ENCODE results near the gene PRDM16.

- TF ChIP-seq POLR2A (IDR thresholded peaks at IDR 0.05; ENCODE audit: low read length) = no peak
- no peak for TF ChIP-seq GATA1 (IDR thresholded peaks at IDR 0.05; ENCODE audit: low read depth, low read length)
Observed at GRCh38 chr1:3272321-3273045, 203.5 kb downstream of the PRDM16 start.

Data from erythroblast (primary cell).